Stomach (tissue), 4 donors: ENCODE results near the gene RUFY3.
"Not testable (repeated sequence)": the region's sequence is repeated elsewhere in the genome, so short reads cannot be mapped to it uniquely, and the experiment has no call there.

Experiments
- CTCF ChIP-seq, 7 experiments: fragments of 450-650 bp in 4 of 7; fragments of 200-600 bp in 3 of 7; sonication (generic) in 3 of 7; IDR thresholded peaks; one replicate each; pipeline ENCODE4 v1.5.1; 2016 to 2019; ENCODE audit warnings: antibody characterized with exemption in 7 of 7, control low read depth in 2 of 7, mild to moderate bottlenecking in 1 of 7
- EP300 ChIP-seq: sonication (generic); formaldehyde crosslinking; IDR thresholded peaks from one replicate; pipeline ENCODE4 v1.6.1; 2017; ENCODE audit warnings: antibody characterized with exemption
- POLR2A ChIP-seq, 4 donors: fragments of 450-650 bp; IDR thresholded peaks; one replicate each; pipeline ENCODE4 v1.6.1; 2016; ENCODE audit warnings: antibody characterized with exemption in 4 of 4, control low read depth in 2 of 4, mild to moderate bottlenecking in 1 of 4, moderate library complexity in 1 of 4

GRCh38 chr4:70840137-70840536, 118.4 kb downstream of the RUFY3 start:
- TF ChIP-seq CTCF (IDR thresholded peaks at IDR 0.05); EP300; POLR2A (IDR thresholded peaks at IDR 0.05): not testable (repeated sequence)
